ENCODE data around the gene SOAT2.

GRCh38 chr12:53060721-53061276 is 42.5 kb upstream of the SOAT2 start:
- TF ChIP-seq CTCF (conservative IDR thresholded peaks at IDR 0.05 in 1 of 2, IDR thresholded peaks at IDR 0.05 in 1 of 2; ENCODE audit: low read depth in 1 of 2, low read length in 2 of 2) (no peak), EZH2 (IDR thresholded peaks at IDR 0.05; ENCODE audit: low read length, missing control alignments) (no peak)
